ELF-1 (cell line): ENCODE results near the gene COLGALT1.
"Not testable (repeated sequence)": the region's sequence is repeated elsewhere in the genome, so short reads cannot be mapped to it uniquely, and the experiment has no call there.

Experiments used
- DNase-seq: peaks from one replicate; pipeline ENCODE4 v3.0.0-alpha.2; 2016; ENCODE audit warnings: low read depth, low spot score

Gene COLGALT1

GRCh38 chr19:17532557-17532956 lies 22.9 kb upstream of the COLGALT1 start:
- DNase-seq = no peak

GRCh38 chr19:17534767-17535166 lies 20.7 kb upstream of the COLGALT1 start:
- DNase-seq = no peak

GRCh38 chr19:17536955-17537354 lies 18.5 kb upstream of the COLGALT1 start:
- DNase-seq = no peak

GRCh38 chr19:17538684-17539237 lies 16.7 kb upstream of the COLGALT1 start:
- no peak for DNase-seq

- DNase-seq = peak; percentile 96
Observed at GRCh38 chr19:17539238-17540117, 16.0 kb upstream of the COLGALT1 start.

- DNase-seq = no peak
Observed at GRCh38 chr19:17540174-17540573, 15.3 kb upstream of the COLGALT1 start.

GRCh38 chr19:17541184-17541759 lies 14.2 kb upstream of the COLGALT1 start:
- no peak for DNase-seq

- DNase-seq = no peak
Observed at GRCh38 chr19:17542042-17542441, 13.4 kb upstream of the COLGALT1 start.

- no peak for DNase-seq
Observed at GRCh38 chr19:17542793-17543582, 12.5 kb upstream of the COLGALT1 start.

GRCh38 chr19:17543986-17544385 lies 11.5 kb upstream of the COLGALT1 start:
- DNase-seq = no peak

GRCh38 chr19:17544418-17544817 lies 11.0 kb upstream of the COLGALT1 start:
- DNase-seq = no peak

- no peak for DNase-seq
Observed at GRCh38 chr19:17548145-17548544, 7.3 kb upstream of the COLGALT1 start.

- no peak for DNase-seq
Observed at GRCh38 chr19:17549085-17549740, 6.2 kb upstream of the COLGALT1 start.

GRCh38 chr19:17550076-17550667 lies 5.3 kb upstream of the COLGALT1 start:
- DNase-seq = no peak

GRCh38 chr19:17552735-17553134 lies 2.7 kb upstream of the COLGALT1 start:
- DNase-seq = not testable (repeated sequence)

GRCh38 chr19:17553256-17553655 lies 2.2 kb upstream of the COLGALT1 start:
- DNase-seq = peak; percentile 28

- no peak for DNase-seq
Observed at GRCh38 chr19:17554968-17555479, 425 bp upstream of the COLGALT1 start.

GRCh38 chr19:17555929-17556813 lies 722 bp downstream of the COLGALT1 start:
- DNase-seq = peak; percentile 46

GRCh38 chr19:17556995-17557394 lies 1.5 kb downstream of the COLGALT1 start:
- DNase-seq = no peak

- DNase-seq = no peak
Observed at GRCh38 chr19:17557466-17557865, 2.0 kb downstream of the COLGALT1 start.
